GM19193 (cell line): ENCODE data around the gene FAM180B.

Source experiments
- POLR2A ChIP-seq: IDR thresholded peaks from 4 replicates; pipeline ENCODE4 v1.6.1; 2011; ENCODE audit not compliant: insufficient read depth, insufficient read length; ENCODE audit errors: extremely low read depth

The FAM180B gene

DNA sequence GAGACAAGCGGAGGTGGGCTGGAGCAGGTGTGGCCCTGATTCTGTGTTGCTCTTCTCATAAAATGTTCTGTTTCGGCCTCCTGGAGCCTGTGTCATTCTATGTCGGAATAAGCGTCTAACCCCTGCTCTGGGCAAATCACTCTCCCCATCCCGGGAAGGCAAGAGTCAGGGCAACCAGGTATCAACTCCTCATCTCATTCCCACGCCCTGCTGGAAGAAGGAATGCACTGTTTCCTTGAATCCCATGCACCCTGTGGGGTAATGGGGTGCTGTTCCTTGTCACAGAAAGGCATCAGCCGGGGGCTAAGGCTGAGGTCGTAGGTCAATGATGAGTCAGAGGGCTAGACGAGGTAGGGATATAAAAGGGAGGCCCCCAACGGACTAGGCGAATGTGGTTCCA lies 2.6 kb downstream of the FAM180B start:
- TF ChIP-seq POLR2A, result no peak

DNA sequence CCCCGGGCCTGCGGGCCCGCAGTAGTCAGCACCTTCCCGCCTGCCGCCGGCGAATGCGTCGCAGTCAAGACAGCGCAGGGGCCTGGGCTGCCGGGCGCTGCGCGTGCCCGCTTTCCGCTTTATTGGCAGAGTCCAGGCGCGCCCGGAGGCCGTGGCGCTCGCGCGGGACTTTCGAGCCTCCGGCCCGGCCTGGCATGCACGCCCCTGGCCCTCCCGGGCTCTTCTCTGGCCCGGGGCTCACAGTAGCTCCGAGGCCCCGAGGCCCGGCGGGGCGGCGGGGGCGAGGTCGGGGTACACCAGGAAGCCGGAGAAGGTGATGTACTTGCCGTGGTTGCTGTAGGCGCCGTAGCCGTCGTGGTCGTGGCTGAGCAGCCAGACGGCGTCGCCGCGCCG lies 3.1 kb downstream of the FAM180B start:
- no peak for TF ChIP-seq POLR2A

DNA sequence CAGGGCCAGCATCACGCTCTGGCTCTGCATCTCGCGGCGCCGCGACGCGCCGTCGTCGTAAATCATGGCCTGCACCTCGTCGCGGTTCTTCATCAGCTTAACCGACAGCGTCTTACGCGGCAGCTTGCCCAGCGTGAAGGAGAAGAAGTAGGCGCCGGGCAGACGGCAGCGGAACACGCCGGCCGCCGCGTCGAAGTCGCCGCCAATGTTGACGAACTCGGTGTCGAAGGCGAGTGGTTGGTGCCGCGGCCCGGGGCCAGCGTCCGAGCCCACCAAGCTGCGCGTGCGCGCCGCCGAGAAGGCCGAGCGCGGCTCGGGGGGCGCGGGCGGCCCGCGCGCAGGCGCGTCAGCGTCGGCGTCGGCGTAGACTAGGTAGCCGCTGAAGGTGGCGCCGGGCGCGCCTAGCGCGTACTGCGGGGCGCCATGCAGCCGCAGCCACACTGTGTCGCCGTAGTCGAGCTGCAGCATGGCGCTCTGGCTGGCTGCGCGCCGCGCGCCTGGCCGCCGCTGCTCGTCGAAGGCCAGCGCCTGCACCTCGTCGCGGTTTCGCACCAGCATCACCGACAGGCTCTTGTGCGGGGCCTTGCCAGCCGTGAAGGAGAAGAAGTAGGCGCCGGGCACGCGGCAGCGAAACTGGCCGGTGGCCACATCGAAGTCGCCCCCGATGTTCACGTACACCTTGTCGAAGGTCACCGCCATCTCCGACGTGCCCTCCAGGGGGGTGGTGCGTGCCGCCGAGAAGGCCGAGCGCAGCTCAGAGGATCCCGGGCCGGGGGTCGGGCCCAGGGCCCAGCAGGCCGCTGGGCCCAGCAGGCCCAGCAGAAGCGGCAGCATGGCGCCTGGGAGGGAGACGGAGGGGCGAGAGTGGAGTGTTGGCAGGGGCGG lies 3.7 kb downstream of the FAM180B start:
- TF ChIP-seq POLR2A, result no peak

GRCh38 chr11:47591764-47592163 lies 5.3 kb downstream of the FAM180B start:
- no peak for TF ChIP-seq POLR2A

DNA sequence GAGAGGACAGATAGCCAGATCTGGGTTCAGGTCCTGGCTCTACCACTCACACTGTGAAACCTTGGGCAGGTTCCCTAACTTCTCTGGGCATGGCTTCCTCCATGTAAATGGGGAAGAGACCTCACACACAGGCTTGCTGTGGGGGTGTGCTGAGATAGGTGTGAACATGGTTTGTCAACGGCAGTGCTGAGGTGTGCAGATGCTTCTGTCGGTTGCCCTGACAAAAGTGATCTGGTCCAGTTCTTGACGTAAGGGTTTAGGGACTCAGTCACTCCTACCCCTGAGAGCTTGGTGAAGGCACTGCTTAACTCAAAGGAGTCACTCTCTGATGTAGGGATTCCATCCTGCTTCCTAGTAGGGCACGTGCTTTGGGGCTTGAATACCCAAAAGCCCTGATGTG lies 5.8 kb downstream of the FAM180B start:
- TF ChIP-seq POLR2A, result no peak

DNA sequence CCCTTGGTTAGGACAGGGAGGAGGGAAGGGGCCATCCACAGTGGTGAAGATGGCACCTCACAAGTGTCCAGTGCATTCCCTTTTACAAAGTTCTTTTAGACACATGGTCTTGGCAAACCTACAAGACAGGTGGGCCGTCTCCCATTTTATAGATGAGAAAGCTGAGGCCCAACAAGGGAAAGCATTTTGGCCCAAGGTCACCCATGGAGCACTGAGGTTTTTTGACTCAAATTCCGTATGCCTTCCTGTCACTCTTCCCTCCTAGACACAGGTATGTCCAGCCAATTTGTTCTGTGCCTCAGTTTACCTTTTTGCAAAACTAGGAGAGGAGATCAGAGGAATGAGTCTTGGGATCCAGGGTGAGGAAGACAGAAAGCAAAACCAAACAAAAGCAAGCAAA lies 6.5 kb downstream of the FAM180B start:
- TF ChIP-seq POLR2A, result no peak

DNA sequence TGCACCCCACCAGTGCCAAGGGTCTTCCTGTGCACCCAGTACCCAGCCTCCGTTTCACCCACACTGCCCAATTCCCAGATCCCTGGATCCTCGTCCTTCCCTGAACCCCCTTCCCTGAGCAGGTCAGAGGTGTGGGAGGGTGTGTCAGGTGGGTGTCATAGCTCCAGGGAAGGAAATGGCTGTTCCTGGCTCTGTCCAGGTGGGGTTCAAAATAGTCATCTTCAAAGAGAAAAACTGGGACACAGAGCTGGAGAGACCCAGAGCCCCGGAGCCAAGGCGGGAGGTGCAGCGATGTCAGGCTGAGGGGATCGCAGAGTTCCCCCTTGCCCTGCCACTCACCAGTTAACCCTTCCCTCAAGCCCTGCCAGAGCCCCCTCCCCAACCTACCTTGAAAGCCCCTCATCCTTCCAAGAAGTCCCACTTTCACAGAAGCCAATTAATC lies 7.0 kb downstream of the FAM180B start:
- no peak for TF ChIP-seq POLR2A

- no peak for TF ChIP-seq POLR2A
These were observed 7.7 kb downstream of the FAM180B start, which contains the start of gene C1QTNF4 for GRCh38 chr11:47593934-47594855. Gene C1QTNF4 (minus strand): TSS chr11:47594411. CDS start chr11:47590810, 3,601 bp downstream.

DNA sequence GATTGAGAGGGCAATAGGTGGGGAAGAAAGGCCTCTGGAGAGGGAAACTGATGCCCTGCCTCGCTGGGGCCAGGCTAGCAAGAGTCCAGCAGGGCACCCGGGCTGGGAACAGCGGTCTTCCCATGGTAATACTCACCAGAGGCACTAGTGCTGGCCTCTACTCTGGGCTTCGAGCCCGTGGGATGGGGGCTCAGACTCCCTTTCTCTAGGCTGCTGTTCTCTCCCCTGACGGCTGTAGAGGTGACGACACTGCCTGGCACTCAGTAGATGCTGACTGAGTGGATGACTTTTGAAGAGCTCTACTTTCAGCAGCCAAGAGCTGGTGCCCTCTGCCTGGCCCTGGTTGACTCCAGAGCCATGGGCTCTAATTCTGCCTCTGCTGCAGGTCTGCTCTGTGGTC lies 8.6 kb downstream of the FAM180B start:
- no peak for TF ChIP-seq POLR2A

DNA sequence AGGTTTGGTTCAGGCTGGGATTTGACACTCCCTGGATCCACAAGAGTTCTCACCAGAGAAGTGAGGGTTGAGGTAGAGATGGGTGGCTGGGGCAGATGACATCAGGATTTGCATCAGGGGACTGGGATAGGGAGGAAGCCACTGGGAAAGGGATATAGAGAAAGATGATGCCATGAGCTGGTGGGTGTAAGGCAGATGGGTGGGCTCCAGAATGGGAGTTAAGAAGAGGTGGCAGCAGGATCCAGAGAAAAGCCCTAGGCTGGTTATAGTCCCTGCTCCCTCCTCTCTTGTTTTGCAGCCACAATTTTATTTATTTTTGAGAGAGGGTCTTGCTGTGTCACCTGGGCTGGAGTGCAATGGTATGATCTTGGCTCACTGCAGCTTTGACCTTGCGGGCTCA lies 9.5 kb downstream of the FAM180B start:
- TF ChIP-seq POLR2A, result no peak

DNA sequence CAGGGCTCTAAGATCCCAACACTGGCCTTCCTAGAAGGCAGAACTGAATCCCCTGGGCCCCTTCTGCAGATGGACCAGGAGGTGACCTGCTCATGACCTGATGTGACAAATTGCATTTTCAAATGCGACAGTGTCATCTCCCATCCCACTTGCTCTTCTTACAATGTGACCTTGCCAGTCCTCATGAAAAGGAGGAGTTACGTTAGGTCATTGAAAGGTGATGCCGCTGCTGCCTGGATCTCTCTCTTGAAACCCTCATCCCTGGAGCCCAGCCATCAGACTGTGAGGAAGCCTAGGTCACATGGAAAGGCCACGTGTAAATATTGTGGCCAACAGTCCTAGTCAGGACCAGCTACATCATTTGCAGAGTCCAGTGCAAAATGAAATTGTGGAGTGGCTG lies 13.4 kb downstream of the FAM180B start:
- no peak for TF ChIP-seq POLR2A

DNA sequence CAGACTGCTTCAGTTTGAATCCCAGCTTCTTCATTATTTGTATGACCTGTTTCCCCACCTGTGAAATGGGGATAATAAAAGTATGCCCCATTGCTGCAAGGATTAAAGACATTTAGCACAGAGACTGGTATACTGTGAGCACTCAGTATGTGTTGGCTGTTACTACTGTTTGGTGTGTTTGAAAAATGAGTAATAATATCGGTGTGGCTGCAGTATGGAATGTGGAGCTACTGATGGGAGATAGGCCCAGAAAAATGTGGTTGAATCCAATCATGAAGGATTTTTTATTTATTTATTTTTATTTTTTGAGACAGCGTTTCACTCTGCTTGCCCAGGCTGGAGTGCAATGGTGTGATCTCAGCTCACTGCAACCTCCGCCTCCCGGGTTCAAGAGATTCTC lies 16.8 kb downstream of the FAM180B start:
- TF ChIP-seq POLR2A, result no peak

- no peak for TF ChIP-seq POLR2A
These were observed 19.4 kb downstream of the FAM180B start for GRCh38 chr11:47605921-47606320.

- TF ChIP-seq POLR2A, result no peak
These were observed 20.3 kb downstream of the FAM180B start for GRCh38 chr11:47606731-47607130.

DNA sequence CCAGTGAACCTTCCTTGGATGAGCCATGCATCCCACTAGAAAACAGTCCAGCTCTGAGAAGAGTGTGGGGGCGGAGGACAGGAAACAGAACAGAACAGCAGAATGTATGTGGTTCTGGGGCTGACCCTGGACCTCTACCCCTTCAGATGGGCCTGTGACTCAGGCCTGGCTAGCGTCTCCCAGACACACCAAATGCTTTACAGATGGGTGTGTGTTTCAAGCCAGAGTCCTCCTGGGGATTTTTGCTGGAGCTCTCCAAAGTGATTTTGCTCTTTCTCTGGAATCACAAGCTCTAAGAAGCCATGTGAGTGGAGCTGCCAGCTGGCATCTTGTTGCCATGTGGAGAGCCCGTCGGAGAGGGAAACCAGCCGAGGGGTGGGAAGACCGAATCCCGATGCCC lies 20.9 kb downstream of the FAM180B start:
- no peak for TF ChIP-seq POLR2A
